CD4-positive, alpha-beta T cell treated with Interleukin-10 for 1 hour (primary cell): Measurements from ENCODE around the gene CASK.
"Not testable (repeated sequence)": the region's sequence is repeated elsewhere in the genome, so short reads cannot be mapped to it uniquely, and the experiment has no call there.

Source experiments
- DNase-seq: peaks from one replicate; pipeline ENCODE4 v3.0.0-alpha.2; 2020

CASK gene

GRCh38 chrX:41728125-41728524, 195.2 kb downstream of the CASK start:
- DNase-seq = no peak

GRCh38 chrX:41723826-41724225, 199.5 kb downstream of the CASK start, which contains the start of gene GPR82:
GPR82 (plus strand) TSS chrX:41724181; CDS start chrX:41727027, 2,846 bp downstream.
- no peak for DNase-seq

GRCh38 chrX:41722816-41723618, 200.3 kb downstream of the CASK start:
- no peak for DNase-seq

DNA sequence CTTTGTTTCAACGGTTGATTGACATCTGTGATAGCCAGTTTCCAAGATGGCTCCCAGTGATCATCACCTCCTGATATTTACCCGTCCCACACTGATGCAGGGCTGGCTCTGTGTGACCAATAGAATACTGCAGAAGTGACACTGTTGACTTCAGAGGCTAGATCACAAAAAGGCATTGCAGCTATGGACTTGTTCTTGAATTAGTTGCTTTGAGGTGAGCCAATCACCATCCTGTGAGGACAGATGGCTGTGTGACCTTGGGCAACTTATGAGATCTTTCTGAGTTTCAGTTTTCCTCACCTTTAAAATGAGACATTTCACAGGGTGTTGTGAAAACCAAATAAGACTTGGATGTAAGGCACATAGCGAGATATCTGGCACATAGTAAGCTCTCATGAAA, 201.1 kb downstream of the CASK start:
- no peak for DNase-seq

DNA sequence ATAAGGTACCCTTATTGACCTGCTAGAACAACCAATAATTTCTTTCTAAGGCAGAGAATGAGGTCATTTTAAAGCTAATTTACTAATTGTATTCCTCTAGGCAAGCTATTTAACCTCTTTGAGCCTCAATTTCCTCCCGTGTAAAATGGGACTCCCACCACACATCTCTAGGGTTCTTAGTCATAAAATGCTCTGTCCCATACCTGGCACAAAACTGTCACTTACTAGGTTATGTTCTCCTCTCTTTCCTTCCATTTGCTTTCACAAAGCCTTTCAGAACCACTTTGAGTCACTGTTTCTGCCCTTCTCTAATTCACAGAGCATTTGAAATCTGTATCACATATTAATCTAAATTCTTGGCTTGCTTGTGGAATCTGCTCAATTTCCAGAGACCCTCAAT, 201.8 kb downstream of the CASK start:
- DNase-seq = no peak

DNA sequence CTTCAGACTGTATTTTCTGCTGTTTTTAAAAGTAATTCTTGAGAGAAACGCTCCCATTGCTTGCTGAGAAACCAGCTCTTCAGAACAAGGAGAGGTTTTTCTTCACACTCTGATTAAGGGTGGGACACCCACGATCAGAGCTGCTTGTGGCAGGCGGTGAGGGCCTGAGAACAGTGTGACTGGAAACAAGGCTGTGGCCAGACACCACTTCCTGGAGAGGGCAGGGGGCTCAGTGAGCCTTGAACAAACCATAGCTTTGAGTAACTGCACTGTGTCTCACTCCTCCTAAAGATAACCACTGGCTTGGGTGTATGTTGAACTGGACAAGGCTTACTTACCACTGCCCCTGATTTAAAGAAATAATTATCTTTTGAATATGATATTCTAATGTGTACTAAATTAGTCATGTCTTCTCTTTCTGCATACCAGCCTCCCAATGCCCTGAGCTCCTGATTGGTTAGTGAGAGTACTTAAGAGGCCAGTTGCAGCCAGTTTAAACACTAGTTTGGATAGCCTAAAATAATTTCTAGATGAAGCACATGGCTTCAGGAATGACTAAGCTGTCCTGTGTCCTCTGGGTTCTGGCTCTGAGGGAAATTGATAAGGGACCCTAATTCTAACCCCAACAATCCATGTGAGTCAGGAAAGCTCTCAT, 203.1 kb downstream of the CASK start:
- peak; percentile 51 for DNase-seq

DNA sequence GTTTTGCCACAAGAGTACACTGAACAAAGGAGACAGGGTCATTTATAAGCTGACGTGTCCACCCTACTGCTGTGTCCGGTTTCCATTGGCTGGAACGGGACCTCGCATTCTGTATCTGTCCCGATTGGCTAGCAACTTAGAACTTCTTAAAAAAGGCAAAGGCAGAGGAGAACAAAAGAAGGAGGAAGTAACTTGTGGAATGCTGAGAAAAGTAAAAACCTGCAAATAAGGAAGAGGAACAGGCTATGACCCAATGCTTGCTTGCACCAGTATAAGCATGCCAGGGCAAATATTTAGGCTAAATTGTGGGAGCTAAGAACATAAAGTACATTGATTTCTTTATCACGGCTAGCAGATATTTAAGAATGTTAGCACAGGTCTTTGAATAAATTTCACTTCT, 203.7 kb downstream of the CASK start:
- DNase-seq = not testable (repeated sequence)

- DNase-seq = no peak
These were observed 204.7 kb downstream of the CASK start for GRCh38 chrX:41718481-41719235.

DNA sequence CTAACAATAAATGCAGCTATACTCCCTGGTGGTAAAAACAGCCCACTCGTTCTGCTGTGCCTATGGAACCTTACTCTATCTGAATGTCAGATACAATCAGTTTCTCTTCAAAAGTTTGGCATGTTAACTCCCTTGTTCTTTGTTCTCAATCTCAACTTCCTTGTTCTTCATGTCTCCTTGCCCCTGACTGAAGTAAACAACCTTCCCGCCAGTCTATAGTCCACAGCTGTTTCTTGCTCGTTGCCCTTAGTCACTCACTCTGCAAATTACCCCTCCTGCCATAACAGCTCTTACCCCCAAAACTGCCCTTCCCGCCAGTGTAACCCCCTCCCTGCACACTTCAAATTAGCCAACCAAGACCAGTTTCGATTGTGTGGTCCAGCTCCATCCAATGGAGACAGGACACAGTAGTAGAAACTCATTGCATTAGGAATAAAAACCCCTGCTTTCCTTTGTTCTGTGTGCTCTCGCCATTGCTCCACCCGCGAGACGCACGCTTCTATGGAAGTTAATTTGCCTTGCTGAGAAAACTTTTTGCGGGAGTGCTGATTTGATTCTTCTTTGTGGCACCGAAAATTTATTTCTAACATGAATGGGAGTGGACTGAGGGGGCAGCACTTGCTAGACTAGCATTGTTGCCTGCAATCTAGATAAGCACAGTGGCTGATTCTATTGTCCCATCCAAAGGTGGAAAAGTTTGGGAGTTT, 206.4 kb downstream of the CASK start:
- no peak for DNase-seq

DNA sequence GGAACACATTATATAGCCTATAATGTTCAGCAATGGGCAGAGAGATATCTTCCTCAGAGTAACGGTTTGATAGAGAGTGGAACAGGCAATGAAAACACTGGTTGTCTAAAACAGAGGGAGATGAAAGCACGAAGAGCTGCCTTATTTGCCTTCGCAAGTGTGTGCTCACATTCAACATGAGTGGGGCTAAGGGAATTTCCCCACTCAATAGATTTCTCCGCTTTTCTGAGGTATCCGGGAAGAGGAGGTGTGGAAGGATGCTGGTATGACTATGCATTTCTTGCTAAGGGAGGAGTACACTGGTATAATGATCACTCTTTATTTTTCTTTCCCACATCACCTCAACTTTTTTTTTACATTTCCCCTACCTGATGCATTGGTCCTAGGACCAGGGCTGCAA, 207.1 kb downstream of the CASK start:
- DNase-seq = no peak

DNA sequence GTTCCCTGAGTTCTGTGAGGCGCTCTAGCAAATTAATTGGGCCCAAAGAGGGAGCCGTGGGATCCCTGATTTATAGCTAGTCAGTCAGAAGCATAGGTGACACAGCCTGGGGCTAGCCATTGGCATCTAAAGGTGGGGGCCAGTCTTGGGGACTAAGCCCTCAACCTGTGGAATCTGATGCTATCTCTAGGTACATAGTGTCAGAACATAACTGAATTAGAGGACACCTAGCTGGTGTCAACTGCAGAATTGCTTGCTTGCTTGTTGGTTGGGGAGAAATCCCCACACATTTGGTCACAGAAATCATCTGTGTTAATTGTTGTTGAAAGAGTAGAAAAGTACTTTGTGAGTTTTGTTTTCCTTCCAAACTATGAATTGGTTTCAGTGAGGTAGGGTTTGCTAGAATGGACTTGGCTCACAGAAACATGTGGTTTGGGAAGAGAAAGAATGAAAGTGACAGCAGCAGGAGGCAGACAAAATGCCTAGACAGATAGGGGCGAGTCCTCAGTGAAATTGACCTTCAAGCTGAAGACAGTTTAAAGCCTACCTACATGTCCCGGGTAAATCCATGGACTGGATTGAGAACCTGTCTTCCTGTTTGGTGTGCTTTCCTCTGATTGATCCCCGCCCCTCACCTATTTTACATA, 212.2 kb downstream of the CASK start:
- no peak for DNase-seq

DNA sequence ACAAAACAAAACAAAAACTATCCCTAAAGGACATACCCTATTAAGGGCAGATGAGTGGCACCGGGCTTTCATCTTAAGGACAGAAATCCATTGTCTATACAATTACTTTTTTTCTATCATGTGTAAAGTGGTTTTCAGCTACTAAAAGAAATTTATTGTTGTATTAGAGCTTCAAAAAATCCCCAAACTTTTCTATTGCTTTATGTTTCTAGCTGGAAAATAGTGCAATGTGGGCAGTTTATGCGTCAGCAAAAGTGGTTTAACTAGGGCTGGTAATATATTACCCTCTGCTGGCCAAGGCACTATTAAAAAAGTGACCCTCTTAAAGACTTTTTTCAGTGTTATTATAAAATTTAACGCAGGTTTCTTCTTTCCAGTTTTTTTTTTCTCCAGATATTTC, 214.9 kb downstream of the CASK start:
- no peak for DNase-seq

GRCh38 chrX:41707218-41707617, 216.1 kb downstream of the CASK start:
- DNase-seq = no peak

DNA sequence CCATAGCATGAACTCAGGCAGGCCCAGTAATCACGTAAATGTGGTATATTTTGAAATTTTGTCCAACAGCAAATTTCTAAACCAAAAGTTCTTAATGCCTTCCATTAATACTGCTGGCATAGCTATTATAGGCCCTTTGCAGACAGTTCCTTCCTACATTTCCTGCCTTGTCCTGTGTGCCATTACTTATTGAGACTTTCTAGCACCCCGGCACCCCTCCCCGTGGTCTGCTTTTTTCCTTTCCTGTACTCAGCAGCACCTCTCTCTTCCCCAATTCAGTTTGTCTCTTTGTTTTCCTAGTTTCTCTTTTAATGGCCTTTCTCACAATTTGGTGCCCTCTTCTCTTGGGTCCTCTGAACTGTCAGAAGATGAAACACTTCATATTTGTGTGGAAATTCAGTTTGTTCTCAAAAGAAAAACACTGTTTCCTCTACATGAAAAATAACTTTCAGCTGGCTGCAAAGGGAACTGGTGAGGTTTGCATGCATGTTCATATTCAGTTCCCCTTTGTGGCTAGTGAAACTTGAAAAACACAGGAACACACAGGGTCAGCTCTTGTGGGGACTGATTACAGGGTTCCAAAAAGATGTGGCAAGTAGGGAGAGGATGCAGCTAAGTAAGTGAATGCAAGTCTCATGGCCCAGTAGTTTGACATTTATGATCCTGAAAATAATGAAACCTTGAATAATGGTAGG, 217.5 kb downstream of the CASK start:
- DNase-seq = no peak

DNA sequence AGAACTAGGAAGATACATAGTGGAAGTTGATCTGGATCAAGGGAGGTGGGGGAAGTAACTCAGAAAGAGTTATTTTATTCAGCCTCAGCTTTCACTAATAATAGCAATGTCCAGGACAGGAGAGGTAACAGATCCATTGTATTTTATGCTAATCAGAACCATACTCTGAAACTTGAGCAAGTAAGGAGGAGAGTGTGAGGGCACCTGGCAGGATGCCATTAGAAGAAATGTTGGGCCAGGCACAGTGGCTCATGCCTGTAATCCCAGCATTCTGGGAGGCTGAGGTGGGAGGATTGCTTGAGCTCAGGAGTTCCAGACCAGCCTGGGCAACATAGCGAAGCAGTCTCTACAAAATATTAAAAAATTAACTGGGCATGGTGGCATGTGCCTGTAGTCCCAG, 218.3 kb downstream of the CASK start:
- no peak for DNase-seq

DNA sequence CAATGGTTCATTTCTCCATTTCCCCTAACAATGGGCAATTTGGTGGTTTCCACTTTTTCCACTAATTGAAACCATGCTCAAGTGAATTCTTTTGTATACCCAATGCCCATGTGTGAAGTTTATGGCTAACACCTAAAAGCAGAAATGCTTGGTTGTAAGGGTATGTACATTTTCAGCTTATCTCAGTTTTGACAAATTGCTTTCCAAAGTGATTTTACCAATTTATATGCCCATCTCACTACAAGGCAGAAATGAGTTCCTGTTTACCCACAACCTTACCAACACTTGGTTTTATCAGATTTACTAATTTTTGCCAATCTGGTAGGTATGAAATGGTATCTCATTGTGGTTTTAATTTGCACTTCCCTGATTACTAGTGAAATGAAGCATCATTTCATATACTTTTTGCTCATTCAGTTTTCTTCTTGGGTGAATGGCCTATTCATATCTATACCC, 219.8 kb downstream of the CASK start:
- DNase-seq = no peak

- DNase-seq = peak; percentile 37
These were observed 227.9 kb downstream of the CASK start for GRCh38 chrX:41695426-41695825.

DNA sequence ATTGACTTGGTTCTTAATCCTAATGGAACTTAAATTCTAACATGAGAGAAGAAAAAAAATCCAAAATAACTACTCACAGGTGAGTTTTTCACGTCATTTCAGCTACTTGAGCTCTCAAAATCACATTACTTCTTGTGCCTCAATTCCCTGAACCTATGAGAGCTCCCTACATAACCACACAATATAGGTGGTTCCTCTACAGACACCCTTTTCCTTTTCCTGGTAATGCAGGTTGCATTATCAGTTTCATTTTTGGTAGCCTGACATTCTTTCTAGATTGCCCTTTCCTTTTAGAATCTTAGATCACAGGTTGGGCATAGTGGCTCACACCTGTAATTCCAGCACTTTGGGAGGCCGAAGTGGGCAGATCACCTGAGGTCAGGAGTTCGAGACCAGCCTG, 230.3 kb downstream of the CASK start:
- no peak for DNase-seq

DNA sequence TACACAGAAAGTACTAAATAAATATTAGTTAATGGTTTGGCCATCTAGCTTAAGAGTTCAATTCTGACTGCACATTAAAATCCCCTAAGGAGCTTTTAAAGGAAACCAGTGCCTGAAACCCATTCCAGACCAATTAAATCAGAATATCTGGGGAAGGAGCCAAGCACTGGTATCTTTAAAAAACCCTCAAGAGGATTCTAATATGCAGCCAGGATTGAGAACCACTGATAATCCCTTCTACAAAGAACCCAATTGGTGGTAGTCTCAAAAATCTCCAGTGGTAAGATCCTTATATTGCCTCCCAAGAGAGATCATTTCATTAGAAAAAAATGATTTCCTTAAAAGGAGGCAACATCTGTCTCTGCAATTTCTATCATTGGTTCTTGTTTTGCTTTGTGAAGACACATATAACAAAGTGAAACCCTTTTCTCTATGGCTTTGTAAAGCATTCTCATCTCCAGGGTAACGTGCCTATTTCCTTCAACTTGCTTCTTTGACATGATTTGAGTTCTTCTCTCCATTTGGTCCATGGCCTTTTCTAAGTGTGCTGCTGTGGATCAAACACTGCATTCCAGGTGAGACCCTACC, 231.1 kb downstream of the CASK start:
- no peak for DNase-seq

- DNase-seq = no peak
These were observed 233.6 kb downstream of the CASK start for GRCh38 chrX:41689711-41690110.

DNA sequence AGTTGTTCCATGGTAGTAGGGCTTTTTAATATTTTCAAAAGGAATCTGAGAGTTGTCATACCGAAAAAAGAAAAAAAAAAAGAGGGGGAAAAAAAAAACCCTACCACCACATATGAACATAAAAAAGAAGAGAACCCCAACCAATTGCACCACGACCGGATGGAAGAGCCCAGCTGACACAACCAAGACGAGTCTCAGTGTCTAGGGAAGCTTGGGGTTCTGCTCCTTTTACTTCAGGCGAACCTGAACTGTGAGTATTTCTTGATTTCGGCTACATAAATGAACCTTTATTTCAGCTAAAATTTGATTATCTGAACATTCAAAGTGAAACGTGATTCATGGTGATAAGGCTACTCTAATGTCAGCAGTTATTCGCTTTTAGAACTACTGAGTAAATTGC, 234.5 kb downstream of the CASK start, which contains the start of gene GPR34:
GPR34 (plus strand) TSS at position 139 of the 400 bp plus-strand sequence. CDS start 6,661 bp downstream, outside the sequence.
- DNase-seq = no peak
